Measurements from ENCODE around the gene KAZN.

KAZN gene

DNA sequence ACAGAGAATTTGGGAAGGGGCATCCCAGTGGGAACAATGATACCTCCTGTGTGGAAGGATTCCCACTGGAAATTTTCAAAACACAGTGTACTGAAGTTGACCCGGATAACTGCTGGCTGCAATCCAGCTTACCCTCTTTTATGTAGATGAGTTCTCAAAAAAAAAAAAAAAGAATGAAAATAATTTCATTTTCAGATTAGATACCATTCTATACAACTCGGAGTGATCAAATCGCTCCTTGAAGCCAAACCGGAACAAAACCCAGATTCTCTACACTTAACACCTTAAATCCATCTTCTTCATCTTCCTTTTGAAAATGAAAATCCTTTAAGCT is 69.1 kb downstream of the KAZN start:
- in situ Hi-C loops (cut with MboI; ENCODE audit: low sequenced_read_pairs), result no loop called here

DNA sequence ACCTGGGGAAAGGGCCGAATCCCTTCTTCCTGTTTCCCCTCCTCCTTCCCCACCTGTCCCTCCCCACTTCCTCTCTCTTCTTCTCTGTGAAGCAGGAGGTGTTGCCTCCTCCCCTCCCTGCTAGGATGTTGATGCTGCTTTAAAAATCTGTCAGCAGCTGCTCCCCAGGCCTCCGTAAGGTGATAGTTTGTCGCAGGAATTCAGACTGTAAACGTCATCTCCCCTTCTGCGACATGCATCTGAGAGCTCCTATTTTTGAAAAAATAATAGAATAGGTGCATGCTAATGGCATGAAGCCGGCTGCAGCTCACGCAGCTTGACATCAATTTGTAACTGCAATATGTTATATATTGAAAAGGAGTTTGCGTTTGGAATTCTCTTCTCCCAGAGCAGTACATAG is 70.1 kb downstream of the KAZN start:
- in situ Hi-C loops (cut with MboI; ENCODE audit: low sequenced_read_pairs), result no loop called here

GRCh38 chr1:14672005-14672404 is 73.5 kb downstream of the KAZN start:
- in situ Hi-C loops (cut with MboI; ENCODE audit: low sequenced_read_pairs), result no loop called here

- in situ Hi-C loops (cut with MboI; ENCODE audit: low sequenced_read_pairs), result no loop called here
These were observed 75.5 kb downstream of the KAZN start for GRCh38 chr1:14674030-14674429.

DNA sequence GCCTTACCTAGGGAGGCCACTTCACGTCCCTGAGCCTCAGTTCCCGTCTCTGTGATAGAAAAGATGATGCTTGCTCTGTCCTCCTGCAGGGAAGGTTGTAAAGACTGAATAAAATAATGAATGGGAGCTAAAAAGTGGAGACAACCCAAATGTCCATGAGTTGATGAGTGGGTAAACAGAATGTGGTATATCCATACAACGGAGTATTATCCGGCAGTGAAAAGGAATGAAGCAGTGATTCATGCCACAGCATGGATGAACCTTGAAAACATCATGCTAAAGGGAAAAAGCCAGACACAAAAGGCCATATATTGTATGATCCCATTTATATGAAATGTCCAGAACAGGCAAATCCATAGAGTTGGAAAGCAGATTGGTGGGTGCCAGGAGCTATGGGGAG is 77.9 kb downstream of the KAZN start:
- in situ Hi-C loops (cut with MboI; ENCODE audit: low sequenced_read_pairs), result no loop called here

- in situ Hi-C loops (cut with MboI; ENCODE audit: low sequenced_read_pairs), result no loop called here
These were observed 78.9 kb downstream of the KAZN start for GRCh38 chr1:14677292-14677971.

- in situ Hi-C loops (cut with MboI; ENCODE audit: low sequenced_read_pairs), result no loop called here
These were observed 79.6 kb downstream of the KAZN start for GRCh38 chr1:14678011-14678638.

- in situ Hi-C loops (cut with MboI; ENCODE audit: low sequenced_read_pairs), result no loop called here
These were observed 80.7 kb downstream of the KAZN start for GRCh38 chr1:14679027-14679688.

DNA sequence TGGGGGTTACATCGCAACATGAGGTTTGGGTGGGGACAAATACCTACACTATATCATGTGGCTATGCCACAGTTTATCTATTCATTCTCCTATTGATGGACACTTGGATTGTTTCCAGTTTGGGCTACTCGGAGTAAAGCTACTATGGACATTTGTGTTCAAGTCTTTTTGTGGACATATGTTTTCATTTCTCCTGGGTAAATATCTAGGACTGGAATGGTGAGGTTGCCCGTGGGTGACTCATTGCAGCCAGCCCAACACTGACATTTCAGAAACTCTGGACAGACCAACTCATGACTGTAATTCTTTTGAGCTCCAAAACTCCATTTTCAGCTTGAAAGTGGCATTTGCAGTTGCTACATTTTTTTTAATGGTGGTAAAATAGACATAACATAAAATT is 82.7 kb downstream of the KAZN start:
- in situ Hi-C loops (cut with MboI; ENCODE audit: low sequenced_read_pairs), result no loop called here

- in situ Hi-C loops (cut with MboI; ENCODE audit: low sequenced_read_pairs), result no loop called here
These were observed 84.6 kb downstream of the KAZN start for GRCh38 chr1:14682941-14683621.

GRCh38 chr1:14685078-14685477 is 86.6 kb downstream of the KAZN start:
- in situ Hi-C loops (cut with MboI; ENCODE audit: low sequenced_read_pairs), result no loop called here

DNA sequence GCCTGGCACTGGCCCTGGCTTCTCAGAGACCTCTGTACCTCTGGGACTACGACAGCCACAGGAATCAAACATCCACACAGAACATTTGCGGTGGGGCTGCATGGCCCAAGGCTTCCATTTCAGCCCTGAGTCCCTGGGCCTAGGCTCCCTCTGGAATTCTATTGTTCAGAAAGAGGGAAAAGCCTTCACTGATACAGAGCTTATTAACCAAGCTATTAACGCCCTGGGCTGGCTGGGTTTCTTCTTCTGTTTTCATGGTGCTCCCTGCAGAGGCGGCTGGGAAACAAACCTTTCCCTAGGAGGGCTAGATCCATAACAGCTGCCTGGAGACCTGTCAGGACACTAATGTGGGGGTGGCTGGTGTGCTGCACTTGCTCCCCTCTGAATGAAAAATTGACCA is 88.2 kb downstream of the KAZN start:
- in situ Hi-C loops (cut with MboI; ENCODE audit: low sequenced_read_pairs), result no loop called here

GRCh38 chr1:14687147-14687546 is 88.7 kb downstream of the KAZN start:
- in situ Hi-C loops (cut with MboI; ENCODE audit: low sequenced_read_pairs), result no loop called here

DNA sequence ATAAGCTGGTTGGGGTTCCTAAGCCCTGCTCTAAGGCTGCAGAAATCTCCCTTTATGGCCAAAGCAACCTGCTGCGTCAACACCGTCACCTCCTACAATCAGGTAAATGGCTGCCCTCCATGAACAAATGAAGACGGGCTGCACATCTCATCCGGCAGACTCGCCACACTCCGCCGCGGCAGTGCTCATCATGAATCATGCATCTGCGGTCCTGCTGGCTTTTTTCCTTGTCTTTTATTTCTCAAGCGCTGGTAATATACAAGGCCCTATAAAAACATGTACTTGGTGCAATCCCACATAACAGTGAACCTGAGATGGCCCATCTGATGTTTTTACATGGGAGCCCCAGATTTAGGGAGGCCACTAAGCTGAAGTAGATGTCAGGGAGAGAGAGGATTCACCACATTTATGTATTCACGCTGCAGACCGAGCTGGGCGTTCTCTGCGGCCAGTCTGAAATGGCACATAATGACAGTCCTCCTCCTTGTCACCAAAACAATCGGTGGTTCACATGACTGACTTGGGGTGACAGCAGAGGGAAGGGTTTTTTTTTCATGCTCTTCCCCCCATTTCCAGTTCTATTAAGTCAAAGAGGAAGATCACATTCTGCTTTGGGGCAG is 91.6 kb downstream of the KAZN start:
- in situ Hi-C loops (cut with MboI; ENCODE audit: low sequenced_read_pairs), result no loop called here

GRCh38 chr1:14693949-14694348 is 95.5 kb downstream of the KAZN start:
- in situ Hi-C loops (cut with MboI; ENCODE audit: low sequenced_read_pairs), result no loop called here

- in situ Hi-C loops (cut with MboI; ENCODE audit: low sequenced_read_pairs), result no loop called here
These were observed 96.1 kb downstream of the KAZN start for GRCh38 chr1:14694589-14694988.

DNA sequence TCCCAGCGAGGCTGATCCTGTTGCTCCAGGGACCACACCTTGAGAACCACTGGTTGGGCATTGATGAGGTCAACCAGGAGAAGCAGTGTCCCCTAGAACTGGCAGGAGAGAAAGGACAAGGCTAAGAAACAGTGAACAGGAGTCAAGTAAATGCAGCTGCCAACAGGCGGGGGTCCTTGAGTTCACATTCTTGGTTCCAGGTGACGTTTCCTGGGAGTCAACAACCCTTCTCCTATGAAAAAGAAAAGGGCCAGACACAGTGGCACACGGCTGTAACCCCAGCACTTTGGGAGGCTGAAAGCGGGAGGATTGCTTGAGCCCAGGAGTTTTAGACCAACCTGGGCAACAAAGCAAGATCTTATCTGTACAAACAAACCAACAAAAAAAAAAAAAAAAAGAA is 98.3 kb downstream of the KAZN start:
- in situ Hi-C loops (cut with MboI; ENCODE audit: low sequenced_read_pairs), result no loop called here

DNA sequence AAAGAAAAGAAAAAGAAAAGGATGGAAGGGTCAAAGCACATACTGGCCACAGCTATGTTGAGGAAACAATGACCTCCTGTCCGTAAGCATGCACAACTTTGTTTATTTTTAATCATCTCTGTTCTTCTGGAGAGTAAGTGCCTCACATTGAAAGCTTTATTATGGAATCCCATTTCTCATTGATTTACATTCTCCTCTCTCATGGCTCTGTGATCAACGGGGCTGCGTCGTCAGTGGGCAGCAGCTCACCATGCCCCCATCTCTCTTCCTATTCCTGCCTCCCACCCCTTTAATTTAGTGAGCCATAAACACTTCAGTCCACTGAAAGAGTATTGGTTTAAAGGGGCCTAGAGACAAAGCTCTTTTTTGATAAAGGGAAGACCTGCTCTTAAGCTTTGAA is 98.9 kb downstream of the KAZN start:
- in situ Hi-C loops (cut with MboI; ENCODE audit: low sequenced_read_pairs), result no loop called here

DNA sequence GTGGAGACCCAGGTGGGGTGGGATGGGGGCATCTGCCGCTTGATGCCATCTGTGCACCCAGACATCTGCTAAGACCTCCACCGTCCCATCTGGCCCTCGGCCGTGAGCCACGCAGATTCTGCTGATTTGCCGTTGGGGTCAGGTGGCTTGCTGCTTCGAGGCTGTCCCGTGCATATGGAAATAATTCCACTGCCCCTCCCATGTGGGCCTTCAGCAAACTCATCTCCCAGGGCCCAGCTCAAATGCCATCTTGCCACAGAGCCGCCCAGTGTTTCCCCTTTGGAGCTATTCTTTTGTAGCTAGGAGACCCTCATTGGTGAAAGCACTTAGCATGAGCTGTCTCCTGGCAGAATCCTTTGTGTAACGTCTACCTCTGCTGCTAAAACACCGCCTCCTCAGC is 99.8 kb downstream of the KAZN start:
- in situ Hi-C loops (cut with MboI; ENCODE audit: low sequenced_read_pairs), result no loop called here

DNA sequence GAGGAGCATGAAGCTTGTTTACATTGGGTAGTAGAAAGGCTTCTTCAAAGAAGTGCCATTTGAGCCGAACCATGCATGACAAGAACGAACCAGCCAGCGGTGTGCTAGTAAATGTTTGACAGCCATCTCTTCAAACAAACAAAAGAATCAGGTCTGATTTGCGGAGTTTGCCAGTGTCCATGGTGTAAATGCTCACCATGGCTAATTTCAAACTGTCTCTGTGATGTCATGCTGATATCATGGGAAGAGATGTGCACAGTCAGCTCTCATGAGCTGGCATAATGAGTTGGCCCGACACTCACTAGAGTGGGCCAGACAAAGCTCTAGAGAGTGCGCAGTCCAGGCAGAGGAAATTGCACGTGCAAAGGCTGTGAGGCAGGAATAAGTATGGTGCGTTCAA is 101.1 kb downstream of the KAZN start:
- in situ Hi-C loops (cut with MboI; ENCODE audit: low sequenced_read_pairs), result no loop called here

DNA sequence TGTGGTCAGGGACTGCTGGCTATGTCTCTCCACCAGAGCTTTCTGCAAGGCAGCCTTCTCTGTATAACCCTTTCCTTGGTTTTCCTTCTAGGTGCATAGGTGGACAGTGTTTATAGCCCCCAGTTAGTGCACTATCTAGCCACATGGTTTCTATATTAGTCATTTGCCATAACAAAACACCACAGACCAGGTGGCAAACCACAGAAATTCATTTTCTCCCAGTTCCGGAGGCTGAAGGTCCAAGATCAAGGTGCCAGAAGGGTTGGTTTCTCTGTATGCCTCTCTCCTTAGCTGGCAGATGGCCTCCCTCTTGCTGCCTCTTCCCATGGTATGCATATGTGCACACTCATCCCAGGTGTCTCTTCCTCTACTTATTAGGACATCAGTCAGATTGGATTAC is 106.4 kb downstream of the KAZN start:
- in situ Hi-C loops (cut with MboI; ENCODE audit: low sequenced_read_pairs), result no loop called here

DNA sequence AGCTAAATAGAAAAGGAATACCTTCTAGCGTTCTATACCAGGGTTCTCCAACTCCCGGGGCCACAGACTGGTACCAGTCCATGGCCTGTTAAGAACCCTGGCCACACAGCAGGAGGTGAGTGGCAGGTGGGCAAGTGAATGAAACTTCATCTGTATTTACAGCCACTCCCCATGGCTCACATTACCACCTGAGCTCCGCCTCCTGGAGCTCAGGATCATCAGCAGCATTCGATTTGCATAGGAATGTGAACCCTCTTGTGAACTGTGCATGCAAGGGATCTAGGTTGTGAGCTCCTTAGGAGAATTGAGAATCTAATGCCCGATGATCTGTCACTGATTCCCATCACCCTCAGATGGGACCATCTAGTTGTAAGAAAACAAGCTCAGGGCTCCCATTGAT is 107.3 kb downstream of the KAZN start:
- in situ Hi-C loops (cut with MboI; ENCODE audit: low sequenced_read_pairs), result no loop called here
